ENCODE results near the gene ID1. TPM values are rescaled to one million over a fixed set of nuclear protein-coding genes. Genes with fewer than 3 reads are reported as not detected.

ID1 gene
- polyA plus RNA-seq, 1 donor from 2014 or later, result 30.6 TPM

DNA sequence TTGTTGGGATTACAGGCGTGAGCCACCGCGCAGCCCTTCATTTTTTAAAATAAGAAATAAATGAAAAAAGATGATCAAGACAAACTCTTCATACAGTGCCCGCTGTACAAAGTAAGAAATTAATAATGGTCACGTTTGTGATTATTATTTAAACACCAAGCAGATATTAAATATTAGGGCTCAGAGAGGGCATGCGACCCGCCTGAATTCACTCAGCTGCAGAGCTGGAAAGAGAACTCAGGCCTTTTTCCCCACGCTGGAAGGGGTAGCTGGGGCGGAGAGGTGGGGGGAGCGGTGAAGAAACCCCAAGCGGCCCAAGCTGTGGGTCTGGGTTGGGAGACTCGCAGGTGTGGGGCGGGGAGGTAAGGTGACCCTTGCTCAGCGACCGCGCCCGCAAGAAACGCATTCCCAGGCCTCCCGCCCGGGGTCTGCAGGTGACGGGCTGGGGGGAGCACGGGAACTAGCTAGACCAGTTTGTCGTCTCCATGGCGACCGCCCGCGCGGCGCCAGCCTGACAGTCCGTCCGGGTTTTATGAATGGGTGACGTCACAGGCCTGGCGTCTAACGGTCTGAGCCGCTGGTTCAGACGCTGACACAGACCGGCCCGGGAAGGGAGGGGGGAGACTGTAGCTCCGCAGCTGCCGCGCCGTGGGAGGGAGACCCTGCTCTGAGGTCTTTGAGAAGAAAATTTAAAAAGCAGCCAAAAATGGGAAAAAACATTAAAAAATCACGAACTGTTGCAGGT is 1.1 kb upstream of the ID1 start:
- Histone ChIP-seq H3K4me2 (ENCODE audit: low read length) (peak overlapping the region; percentile 72), H3K79me2 (replicated peaks; ENCODE audit: insufficient read depth, low read length) (no peaks in the 10 kb centered on the region), H4K20me1 (ENCODE audit: insufficient read depth) (no peaks in the 10 kb centered on the region), H2AFZ (ENCODE audit: low read depth, low read length) (no peak overlapping the region), H3K9me3 (ENCODE audit: low read length) (no peaks in the 10 kb centered on the region), H3K9me2 (ENCODE audit: insufficient read depth, low read length) (no peaks in the 10 kb centered on the region), H3K36me3 (ENCODE audit: insufficient read depth, low read length) (no peaks in the 10 kb centered on the region), H3F3A (ENCODE audit: insufficient read depth, low read length, poor library complexity, severe bottlenecking) (no peaks in the 10 kb centered on the region), H3K4me3 (ENCODE audit: low read length) (peak overlapping the region; percentile 70), H3K27me3 (ENCODE audit: insufficient read depth, low read depth, low read length) (peaks cover 37% of the 10 kb centered on the region), H3K27ac (ENCODE audit: low read length) (peak overlapping the region; percentile 41), H3K9ac (ENCODE audit: low read length) (peak overlapping the region; percentile 70)
- TF ChIP-seq SMC3 (conservative IDR thresholded peaks at IDR 0.05; ENCODE audit: poor library complexity) (no peak), TAF1 (IDR thresholded peaks at IDR 0.05; ENCODE audit: low read depth) (peak; percentile 45), POLR2AphosphoS5 (IDR thresholded peaks at IDR 0.05) (peak; percentile 82), RAD21 (conservative IDR thresholded peaks at IDR 0.05) (peak; percentile 18), REST (IDR thresholded peaks at IDR 0.05; ENCODE audit: borderline replicate concordance) (peak; percentile 48), EZH2 (IDR thresholded peaks at IDR 0.05; ENCODE audit: borderline replicate concordance, insufficient read depth, low read length, poor library complexity, severe bottlenecking) (no peak), MXI1 (conservative IDR thresholded peaks at IDR 0.05; ENCODE audit: poor library complexity, severe bottlenecking) (peak; percentile 39), EP300 (conservative IDR thresholded peaks at IDR 0.05; ENCODE audit: poor library complexity, severe bottlenecking) (peak; percentile 99)
- TF ChIP-seq, protein P1, sequence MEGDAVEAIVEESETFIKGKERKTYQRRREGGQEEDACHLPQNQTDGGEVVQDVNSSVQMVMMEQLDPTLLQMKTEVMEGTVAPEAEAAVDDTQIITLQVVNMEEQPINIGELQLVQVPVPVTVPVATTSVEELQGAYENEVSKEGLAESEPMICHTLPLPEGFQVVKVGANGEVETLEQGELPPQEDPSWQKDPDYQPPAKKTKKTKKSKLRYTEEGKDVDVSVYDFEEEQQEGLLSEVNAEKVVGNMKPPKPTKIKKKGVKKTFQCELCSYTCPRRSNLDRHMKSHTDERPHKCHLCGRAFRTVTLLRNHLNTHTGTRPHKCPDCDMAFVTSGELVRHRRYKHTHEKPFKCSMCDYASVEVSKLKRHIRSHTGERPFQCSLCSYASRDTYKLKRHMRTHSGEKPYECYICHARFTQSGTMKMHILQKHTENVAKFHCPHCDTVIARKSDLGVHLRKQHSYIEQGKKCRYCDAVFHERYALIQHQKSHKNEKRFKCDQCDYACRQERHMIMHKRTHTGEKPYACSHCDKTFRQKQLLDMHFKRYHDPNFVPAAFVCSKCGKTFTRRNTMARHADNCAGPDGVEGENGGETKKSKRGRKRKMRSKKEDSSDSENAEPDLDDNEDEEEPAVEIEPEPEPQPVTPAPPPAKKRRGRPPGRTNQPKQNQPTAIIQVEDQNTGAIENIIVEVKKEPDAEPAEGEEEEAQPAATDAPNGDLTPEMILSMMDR (IDR thresholded peaks at IDR 0.05; ENCODE audit: poor library complexity, severe bottlenecking), result no peak

GRCh38 chr20:31604567-31605030 is 490 bp upstream of the ID1 start:
- Histone ChIP-seq H3K4me3 (ENCODE audit: low read length) (peak overlapping the region; percentile 70), H3K79me2 (replicated peaks; ENCODE audit: insufficient read depth, low read length) (no peaks in the 10 kb centered on the region), H3F3A (ENCODE audit: insufficient read depth, low read length, poor library complexity, severe bottlenecking) (no peaks in the 10 kb centered on the region), H3K9me2 (ENCODE audit: insufficient read depth, low read length) (no peaks in the 10 kb centered on the region), H3K36me3 (ENCODE audit: insufficient read depth, low read length) (no peaks in the 10 kb centered on the region), H3K9me3 (ENCODE audit: low read length) (no peaks in the 10 kb centered on the region), H3K4me2 (ENCODE audit: low read length) (peak overlapping the region; percentile 72), H3K27ac (ENCODE audit: low read length) (peak overlapping the region; percentile 41), H3K9ac (ENCODE audit: low read length) (peak overlapping the region; percentile 70), H2AFZ (ENCODE audit: low read depth, low read length) (no peak overlapping the region), H3K27me3 (ENCODE audit: insufficient read depth, low read depth, low read length) (peaks cover 41% of the 10 kb centered on the region), H4K20me1 (ENCODE audit: insufficient read depth) (no peaks in the 10 kb centered on the region)
- no peak for TF ChIP-seq TAF1 (IDR thresholded peaks at IDR 0.05; ENCODE audit: low read depth)
- TF ChIP-seq, protein P1 (IDR thresholded peaks at IDR 0.05; ENCODE audit: poor library complexity, severe bottlenecking), result no peak
- no peak for TF ChIP-seq MXI1 (conservative IDR thresholded peaks at IDR 0.05; ENCODE audit: poor library complexity, severe bottlenecking)
- no peak for TF ChIP-seq SMC3 (conservative IDR thresholded peaks at IDR 0.05; ENCODE audit: poor library complexity)

All from neural cell (in vitro differentiated cells).